Esophagus squamous epithelium (tissue), 4 donors: ENCODE data around the gene ODC1.

ENCODE experiments used
- POLR2A ChIP-seq, 4 donors: fragments of 450-650 bp; IDR thresholded peaks; one replicate each; pipeline ENCODE4 v1.6.1; 2017; ENCODE audit warnings: antibody characterized with exemption in 4 of 4, mild to moderate bottlenecking in 4 of 4, moderate library complexity in 3 of 4
- TF ChIP-seq, protein P1 (sequence below), 6 experiments: fragments of 450-650 bp in 4 of 6; fragments of 200-600 bp in 2 of 6; sonication (generic) in 2 of 6; IDR thresholded peaks; one replicate each; pipeline ENCODE4 v1.5.1; 2016 to 2019; ENCODE audit warnings: antibody characterized with exemption in 6 of 6, mild to moderate bottlenecking in 4 of 6, moderate library complexity in 4 of 6

DNA sequence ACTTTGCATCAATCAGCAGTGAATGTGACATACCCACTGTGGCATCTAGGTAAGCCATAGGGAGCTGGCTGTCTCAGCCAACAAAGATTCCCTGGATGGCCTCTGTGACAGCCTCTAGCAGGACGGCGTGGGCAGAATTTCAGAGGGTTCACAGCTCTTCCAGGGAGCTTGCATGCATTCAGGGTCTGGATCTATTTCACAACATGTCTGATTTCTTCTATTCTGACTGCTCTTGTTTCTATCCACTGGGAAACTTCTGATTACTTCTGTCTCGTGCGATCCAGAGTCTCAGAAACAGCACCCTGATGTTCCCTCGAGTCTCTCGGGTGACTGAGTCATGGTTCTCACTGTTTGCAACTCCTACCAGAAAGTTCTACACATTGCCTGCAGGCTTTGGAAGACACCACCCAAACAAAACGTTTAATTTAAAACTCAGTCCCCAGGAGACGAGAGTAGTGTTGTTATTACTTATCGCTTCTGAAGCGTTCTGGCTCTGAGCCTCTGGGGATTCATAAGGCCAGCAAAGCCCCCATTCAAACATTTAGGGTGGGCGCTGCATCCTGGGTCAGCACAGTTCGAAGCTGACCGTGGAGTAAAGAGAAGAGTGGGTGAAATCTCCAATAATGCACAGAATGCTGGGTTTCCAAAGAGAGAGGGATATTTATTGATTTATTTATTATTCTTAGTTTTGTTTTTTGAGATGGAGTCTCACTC, 41.9 kb upstream of the ODC1 start:
- TF ChIP-seq, protein P1, sequence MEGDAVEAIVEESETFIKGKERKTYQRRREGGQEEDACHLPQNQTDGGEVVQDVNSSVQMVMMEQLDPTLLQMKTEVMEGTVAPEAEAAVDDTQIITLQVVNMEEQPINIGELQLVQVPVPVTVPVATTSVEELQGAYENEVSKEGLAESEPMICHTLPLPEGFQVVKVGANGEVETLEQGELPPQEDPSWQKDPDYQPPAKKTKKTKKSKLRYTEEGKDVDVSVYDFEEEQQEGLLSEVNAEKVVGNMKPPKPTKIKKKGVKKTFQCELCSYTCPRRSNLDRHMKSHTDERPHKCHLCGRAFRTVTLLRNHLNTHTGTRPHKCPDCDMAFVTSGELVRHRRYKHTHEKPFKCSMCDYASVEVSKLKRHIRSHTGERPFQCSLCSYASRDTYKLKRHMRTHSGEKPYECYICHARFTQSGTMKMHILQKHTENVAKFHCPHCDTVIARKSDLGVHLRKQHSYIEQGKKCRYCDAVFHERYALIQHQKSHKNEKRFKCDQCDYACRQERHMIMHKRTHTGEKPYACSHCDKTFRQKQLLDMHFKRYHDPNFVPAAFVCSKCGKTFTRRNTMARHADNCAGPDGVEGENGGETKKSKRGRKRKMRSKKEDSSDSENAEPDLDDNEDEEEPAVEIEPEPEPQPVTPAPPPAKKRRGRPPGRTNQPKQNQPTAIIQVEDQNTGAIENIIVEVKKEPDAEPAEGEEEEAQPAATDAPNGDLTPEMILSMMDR (IDR thresholded peaks at IDR 0.05) = no peak
- no peak for TF ChIP-seq POLR2A (IDR thresholded peaks at IDR 0.05)
